HG03135 (cell line): ENCODE data around the gene ESPNL.
"Not testable (repeated sequence)": the region's sequence is repeated elsewhere in the genome, so short reads cannot be mapped to it uniquely, and the experiment has no call there.

Experiments used
- ATAC-seq: cut with Tn5 transposase; IDR thresholded peaks from one replicate; pipeline ENCODE4 v1.9.1; 2021; ENCODE audit warnings: mild to moderate bottlenecking, moderate library complexity; ENCODE audit not compliant: unreplicated experiment

ESPNL gene

DNA sequence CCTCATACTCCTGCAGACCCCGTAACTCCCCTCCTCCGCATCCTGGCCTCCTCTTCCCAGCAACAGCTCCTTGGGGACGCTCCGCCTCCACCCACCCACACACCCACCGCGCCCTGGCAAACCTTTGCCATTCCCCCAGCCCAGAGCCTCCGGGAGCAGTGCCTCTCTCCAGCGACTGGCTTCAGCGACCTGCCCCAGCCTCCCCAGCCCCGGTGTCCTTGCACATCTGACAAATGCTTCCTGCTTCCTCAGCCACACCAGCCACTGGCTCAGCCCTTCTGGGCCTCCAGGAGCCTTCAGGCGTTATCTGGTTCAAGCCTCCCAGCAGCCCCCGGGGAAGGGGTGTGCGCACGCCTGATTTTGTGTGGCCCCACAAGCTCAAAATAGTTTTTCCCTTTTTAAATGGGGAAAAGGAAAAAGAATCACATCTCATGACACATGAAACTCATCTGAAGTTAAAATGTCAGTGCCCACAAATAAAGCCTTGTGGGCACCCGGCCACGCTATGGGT lies 14.2 kb downstream of the ESPNL start:
- ATAC-seq: no peak

DNA sequence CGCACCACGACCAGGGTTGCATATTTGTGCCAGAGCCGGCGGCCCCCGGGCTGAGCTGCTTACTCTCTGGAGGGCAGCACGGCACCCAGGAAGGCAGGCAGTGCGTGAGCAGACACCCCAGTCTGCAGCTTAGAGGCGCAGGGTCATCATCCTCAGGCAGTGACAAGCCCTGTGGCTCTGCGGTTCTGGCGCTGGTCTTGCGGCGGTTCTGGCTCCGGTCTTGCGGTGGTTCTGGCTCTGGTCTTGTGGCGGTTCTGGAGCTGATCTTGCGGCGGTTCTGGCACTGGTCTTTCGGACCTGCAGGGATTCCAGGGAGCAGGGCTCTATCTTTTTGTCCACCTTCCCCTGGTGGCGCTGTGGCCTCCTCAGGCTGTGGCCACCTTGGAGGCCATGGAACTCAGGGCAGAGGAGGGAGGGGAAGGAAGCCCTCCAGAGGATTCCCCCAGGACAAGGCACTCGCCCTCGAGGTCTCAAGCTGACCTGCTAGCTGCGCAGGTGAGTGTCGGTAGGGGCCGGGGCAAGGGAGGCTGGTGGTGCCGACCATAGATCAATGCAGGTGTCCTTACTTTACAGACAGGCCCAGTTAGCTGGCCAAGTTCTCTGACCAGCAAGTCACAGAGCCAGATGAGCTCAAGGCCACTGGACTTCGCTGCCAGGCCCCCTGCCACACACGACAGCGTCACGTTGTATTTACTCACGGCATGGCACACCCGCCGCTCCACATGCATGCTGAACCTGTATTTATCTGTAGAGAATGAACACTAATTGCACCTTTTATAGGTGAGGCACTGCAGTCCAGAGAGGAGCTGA lies 14.9 kb downstream of the ESPNL start:
- ATAC-seq: no peak

DNA sequence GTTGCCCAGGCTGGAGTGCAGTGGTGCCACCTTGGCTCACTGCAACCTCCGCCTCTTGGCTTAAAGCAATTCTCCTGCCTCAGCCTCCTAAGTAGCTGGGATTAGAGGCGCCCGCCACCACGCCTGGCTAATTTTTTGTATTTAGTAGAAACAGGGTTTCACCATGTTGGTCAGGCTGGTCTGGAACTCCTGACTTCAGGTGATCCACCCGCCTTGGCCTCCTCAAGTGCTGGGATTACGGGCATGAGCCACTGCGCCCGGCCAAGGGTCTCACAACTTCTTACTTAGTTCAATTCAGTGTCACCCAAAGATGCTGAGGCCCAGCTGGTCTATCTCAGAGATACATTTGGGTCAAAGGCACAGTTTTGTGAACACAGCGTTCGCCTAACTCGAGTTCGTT lies 15.6 kb downstream of the ESPNL start:
- not testable (repeated sequence) for ATAC-seq

DNA sequence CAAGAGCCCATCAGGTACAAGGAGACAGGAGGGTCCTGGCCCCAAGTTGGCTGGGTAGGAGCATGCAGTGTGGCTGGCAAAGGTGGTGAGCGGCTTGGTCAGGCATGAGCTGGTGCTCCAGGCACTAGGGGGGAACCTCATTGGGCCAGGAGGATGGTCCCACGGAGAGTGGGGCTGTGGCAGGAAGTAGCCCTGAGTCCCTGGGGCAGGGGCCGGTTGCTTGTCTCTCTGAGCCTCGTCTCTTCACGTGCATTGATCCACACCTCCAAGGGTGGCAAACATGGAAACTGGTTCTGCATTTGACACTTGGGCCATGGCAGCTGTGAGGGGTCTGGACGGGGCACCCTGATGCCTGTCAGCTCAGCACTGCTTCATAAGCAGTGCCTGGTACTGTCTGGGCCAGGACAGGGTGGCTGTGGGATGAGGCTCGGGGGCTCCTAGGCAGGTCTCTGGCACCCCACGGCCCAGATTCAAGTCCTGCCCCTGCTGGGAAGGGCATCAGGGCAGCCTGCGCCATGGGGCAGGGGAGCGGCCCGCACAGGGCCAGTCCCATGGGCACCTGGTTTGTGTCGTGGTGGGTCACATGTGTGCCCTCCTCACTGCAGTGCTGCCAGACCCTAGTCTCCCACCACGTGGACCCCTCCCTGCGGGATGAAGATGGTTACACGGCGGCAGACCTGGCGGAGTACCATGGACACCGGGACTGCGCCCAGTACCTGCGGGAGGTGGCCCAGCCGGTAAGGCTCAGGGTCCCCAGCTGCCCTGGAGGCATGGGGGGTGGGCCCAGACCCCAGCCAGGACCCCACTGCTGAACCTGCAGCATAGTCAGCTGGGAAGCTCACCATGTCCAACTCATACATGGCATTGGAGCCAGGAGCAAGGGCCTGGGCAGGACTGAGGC lies 16.4 kb downstream of the ESPNL start:
- no peak for ATAC-seq

DNA sequence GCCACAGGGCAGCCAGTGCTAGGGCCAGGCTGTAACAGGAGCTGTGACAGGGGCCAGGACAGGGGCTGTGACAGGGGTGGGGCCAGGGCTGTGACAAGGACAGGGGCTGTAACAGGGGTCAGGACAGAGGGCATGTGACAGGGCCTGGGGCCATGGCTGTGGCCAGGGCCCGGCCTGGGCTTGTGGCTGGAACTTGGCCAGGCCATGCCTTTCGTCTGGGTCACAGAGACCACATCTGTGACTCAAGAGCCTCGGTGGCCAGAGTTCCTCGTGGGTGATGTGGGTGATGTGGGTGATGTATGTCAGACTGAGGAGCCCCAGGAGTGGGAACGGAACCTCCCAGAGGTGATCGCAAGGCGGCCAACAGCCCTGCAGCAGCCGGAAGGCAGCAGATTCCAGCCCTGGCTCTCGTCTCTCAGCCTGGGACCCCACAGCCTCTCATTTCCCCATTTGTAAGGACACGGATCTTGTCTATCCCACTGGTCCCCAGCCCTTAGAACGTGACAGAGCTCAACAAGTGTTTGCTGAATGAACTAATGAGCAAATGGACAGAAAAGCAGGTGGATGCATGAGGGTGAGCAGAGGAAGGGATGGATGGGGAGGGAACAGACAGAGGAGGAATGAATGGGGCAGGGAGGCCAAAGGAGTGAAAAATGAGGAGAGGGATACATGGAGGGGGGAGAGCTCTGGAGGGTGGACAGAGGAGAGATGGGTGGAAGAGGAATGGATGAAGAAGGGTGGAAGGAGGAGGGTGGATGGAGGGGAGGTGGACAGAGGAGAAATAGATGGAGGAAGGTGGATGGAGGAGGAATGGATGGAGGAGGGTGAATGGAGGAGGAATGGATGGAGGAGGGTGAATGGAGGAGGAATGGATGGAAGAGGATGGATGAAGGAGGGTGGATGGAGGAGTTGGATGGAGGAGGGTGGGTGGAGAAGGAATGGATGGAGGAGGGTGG lies 17.3 kb downstream of the ESPNL start:
- ATAC-seq: no peak

DNA sequence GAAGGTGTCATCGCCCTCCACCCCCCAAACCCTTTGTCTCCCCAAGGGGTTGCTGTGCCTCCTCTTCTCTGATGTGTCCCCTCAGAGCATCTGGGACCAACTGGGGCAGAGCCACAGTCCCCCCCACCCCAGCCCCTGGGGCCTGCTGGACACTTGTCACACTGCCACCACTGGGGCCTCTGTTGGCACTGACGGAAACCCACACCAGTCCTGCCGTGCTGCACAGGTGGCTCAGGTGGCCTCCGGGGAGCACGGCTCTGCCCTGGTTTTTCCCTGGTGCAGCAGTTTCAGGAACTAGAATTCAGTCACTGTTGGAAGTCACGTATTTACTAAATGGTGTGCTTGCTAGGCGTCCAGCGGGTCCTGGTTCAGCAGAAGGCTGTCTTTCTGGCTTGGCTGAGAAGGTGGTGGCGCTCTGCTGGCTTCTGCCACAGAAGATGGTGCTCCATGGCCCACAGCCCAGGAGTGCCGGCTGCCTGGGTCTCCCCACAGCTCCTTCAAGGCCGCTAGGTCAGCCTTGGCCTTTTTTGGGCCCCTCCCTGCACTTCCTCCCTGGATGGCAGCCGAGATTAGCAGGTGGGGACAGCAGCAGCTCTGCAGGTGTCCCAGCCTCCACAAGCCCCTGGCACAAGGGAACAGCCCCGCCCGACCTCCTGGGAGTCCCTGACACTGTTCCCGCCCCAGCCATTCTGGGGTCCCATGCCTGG lies 19.8 kb downstream of the ESPNL start:
- ATAC-seq: no peak

DNA sequence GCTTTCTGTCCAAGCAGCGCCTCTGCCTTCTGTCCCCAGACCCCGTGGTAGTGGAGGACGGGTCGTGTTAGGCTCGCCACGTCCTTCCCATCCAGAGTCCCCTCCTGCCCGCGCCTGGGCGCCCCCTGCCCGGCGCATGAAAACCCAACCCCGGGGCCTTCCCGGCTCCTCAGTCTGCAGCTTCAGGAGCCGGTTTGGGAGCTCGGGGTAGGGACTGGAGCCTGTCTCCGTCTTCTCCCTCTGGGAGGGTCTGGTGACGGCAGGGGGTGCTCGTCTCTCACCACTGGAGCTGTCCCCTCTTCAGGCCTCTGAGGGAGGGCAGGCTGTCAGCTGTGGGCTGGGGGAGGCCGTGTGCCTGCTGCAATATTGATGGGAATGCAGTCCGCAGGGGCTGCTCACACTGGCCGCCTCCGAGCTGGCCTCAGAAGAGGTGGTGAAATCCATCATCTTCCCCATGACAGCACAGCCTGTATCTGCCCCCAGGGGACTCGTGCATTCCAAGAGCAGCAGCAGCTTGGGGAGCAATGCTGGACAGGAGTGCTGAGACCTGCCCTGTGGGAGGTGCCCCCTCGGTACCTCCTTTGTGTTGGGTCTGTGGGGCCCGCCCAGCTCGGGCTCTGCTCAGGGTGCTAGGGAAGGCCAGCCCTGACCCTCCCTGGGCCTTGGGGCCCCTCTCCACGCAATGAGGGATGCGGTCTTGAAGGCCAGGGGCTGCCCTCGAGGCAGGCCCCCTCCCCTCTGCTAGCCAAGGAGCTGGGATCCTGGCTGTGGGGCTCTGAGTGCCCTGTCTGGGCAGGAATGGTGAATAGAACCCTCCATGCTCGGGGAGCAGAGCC lies 20.5 kb downstream of the ESPNL start:
- no peak for ATAC-seq

DNA sequence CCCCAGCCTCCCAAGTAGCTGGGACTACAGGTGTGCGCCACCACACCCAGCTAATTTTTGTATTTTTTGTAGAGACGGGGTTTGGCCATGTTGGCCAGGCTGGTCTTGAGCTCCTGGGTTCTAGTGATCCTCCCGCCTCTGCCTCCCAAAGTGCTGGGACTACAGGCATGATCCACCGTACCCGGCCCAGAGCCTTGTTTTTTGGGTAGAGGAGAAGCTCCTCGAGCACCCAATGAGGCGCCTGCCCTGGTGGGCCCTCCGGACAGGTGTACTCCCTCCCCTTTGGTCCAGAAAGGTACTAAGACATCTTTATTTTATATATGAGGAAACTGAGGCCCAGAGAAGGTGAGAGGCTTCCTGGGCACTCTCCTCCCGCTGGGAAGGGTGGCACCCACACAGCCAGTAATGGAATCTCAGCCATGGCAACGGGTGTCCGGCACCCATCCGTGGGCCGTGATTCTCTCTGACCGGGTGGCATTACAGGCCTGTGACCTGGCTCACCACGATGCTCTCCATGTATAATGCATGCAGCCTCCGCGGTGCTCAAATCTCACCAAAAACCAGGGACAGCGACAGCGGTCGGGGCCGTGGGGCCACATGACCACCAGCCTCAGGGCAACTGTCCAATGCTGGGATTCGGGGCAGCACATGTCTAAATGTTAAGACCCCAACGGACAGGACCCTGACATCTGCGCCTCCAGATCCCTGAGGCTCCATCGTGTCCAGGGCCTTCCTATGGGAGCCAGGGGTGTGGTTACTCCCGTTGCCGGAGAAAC lies 21.6 kb downstream of the ESPNL start:
- no peak for ATAC-seq

DNA sequence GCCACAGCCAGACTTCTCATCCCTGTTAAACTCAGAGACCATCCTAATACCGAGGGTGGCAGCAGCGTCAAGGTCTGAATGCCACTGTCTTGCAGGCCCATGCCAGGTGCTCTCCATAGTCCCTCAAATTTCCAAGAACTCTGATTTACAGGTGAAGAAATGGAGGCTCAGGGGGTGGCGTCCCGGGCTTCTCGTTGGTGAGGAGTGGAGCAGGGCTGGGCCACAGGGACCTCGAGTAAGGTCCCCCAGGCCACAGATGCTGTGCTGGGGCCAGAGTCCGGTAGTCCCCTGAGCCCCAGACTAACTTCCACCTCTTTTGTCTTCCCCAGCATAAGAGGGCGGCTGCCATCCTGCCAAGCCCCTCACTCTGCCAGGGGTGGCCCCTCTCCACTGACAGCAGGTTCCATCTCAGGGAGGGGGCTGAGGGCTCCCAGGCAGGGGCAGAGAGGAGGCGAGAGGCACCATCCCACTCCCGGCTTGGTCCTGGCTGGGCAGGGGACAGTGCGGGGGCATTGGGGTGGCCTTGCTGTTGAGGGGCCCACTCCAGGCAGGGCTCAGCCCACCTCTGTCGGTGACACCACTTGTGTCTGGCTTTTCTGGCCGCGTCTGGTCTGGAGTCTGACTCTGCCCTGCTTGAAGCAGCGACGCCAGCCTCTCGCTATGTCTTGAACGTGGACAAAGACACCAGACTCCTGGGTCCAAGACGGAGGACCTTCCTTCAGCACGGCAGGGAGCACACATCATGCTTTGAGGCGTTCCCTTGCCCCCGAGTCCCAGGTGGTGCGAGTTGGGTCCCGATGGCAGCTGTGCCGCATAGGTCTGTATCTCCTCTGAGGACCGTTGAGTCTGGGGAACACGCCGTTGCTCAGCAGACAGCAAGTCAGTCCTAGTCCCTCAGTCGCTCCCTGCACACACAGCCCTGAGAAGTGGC lies 22.4 kb downstream of the ESPNL start:
- no peak for ATAC-seq

DNA sequence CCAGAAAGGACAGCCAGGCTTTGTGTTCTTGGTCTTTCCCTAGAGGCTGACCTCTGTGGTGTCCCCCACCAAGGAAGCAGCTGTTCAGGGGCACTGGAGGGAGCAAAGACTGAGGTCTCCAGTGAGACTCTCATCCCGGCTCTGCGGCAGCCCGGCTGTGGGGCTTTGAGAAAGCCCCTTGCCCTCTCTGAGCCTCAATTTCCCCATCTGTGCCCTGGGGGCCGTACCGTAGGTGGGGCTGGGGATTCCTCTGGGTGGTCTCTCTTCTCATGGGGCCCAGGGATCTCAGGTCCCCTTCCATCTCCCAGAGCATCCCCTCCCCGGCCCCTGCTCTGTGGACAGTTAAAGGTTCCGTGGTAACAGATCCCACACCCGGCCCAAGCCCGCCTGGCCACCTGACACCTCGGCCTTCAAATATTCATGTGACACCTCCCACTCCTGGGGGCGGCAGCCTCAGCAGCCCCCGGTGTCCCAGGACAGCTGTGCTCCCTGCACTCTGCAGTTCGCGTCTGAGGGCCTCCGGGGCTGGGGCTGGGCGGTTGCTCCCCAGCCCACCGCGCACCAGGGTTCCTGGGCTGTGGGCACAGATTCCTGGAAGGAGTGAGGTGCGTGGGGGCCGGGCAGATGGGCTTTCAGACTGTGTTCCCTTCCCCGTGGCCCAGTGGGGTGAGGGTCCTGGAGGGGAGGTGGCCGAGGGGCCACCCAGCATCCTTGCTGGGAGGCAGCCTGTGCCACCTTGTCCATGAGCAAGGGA lies 23.3 kb downstream of the ESPNL start:
- no peak for ATAC-seq

DNA sequence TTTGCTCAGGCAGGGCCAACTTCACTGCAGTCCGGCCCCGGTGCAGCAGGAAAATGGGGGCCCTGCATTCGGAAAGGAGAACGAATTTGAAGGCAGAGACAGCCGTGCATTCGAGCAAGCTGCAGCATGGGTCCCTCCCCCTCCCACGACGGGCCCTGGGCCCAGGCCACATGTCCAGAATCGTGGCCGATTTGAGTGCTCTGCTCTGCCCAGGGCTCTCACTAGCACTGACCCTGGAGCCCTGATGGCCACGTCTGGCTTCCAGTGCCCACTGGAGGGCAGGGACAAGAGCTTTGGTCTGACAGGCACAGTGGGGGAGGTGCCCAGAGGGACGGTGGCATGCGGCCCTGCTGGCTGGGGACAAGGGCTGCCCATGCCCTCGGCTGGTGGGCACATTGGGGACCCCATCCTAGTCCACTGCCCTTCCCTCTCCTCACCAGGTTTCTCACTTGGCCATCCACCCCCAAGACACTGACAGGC lies 23.9 kb downstream of the ESPNL start:
- ATAC-seq: no peak

DNA sequence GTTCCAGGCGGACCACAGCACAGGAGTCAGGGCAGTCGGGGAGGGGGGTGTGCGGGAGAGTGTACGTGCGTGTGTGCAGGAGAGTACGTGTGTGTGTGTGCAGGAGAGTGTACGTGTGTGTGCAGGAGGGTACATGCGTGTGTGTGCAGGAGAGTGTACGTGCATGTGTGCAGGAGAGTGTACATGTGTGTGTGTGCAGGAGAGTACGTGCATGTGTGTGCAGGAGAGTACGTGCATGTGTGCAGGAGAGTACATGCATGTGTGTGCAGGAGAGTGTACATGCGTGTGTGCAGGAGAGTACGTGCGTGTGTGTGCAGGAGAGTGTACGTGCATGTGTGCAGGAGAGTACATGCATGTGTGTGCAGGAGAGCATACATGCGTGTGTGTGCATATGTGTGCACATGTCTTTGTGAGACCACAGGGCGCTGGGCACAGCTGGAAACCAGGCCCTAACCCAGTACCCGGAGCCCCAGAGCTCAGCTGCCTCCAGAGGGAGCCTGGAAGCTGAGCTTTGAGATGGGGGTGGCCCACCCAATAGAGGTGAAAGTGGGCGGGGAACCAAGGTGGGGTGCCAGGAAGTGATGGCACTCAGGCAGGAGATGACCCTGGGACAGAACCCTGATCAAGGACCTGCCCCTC lies 24.5 kb downstream of the ESPNL start:
- no peak for ATAC-seq

DNA sequence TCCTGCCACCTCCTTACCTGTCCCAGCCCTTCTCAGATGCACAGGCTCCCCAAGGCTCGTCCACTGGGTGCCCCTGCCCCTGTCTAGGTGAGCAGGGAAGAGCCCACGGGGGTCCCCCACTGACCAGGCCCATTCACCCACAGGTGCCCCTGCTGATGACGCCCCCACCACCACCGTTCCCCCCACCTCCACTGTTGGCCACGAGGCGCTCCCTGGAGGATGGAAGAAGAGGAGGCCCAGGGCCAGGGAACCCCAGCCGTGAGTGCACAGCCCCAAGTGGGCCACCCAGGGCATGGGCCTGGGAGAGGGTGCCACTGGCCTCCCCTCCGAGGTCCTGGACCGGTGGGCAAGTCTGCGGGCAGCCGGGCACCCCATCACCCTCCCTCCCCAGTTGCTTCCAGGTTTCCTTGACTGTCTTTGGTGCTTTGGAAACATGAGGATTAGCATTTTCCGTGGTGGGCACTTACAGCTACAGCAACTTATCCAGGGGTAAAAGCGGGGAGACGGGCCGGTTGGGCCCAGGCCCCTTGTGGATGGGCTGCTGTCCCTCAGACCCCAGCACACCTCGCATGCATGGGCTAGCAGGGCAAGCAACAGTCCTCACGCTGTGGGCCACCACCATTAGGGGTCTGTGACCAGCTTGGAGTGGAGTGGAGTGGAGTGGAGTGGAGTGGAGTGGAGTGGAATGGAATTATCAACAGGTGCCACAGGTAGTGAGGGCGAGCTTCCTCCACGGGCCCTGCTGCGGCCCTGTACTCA lies 25.2 kb downstream of the ESPNL start:
- no peak for ATAC-seq

DNA sequence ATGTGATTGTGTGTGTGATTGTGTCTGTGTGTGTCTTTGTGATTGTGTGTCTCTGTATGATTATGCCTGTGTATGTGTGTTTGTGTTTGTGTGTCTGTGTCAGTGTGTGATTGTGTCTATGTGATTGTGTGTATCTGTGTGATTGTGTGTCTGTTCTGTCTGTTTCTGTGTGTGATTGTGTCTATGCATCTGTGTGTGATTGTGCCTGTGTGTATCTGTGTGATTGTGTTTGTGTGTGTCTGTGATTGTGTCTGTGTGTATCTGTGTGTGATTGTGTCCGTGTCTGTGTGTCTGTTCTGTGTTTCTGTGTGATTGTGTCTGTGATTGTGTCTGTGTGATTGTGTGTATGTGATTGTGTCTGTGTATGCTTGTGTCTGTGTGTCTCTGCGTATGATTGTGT lies 26.2 kb downstream of the ESPNL start:
- ATAC-seq: no peak

DNA sequence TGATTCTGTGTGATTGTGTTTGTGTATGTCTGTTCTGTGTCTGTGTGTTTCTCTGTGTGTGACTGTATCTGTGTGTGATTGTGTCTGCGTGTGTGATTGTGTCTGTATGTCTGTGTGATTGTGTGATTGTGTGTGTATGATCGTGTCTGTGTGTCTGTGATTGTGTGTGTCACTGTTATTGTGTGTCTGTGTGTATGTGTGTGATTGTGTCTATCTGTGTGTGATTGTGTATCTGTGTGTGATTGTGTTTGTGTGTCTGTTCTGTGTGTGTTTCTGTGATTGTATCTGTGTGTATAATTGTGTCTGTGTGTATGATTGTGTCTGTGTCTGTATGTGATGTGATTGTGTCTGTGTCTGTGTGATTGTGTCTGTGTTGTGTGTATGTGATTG lies 26.6 kb downstream of the ESPNL start:
- ATAC-seq: no peak
